CD8-positive, alpha-beta memory T cell (primary cell): Measurements from ENCODE around the gene MRGPRF. TPM values are rescaled to one million over a fixed set of nuclear protein-coding genes. Genes with fewer than 3 reads are reported as not detected.

Experiments
- CTCF ChIA-PET: fragments of 350-600 bp; sonication (Branson Sonifier 250); formaldehyde crosslinking; loops from one replicate; lab custom pipeline; 2021; ENCODE audit warnings: antibody characterized with exemption; lab: Charles Lee
- POLR2A ChIA-PET: fragments of 350-600 bp; sonication (Branson Sonifier 250); formaldehyde crosslinking; loops from one replicate; lab custom pipeline; 2021; ENCODE audit warnings: antibody characterized with exemption; lab: Charles Lee
- DNase-seq, 5 donors: peaks; one replicate each; pipeline versions ENCODE4 v3.0.0 to v3.0.0-alpha.2; 2020 to 2022; ENCODE audit warnings: mixed read lengths in 1 of 5
- H3K27ac ChIP-seq: one replicate; pipeline ENCODE4 v1.7.0; 2013; ENCODE audit warnings: low read depth, mild to moderate bottlenecking, low read length, moderate library complexity
- H3K27me3 ChIP-seq: 2 replicates; pipeline ENCODE4 v1.7.0; 2013; ENCODE audit warnings: low read length, mild to moderate bottlenecking; ENCODE audit not compliant: insufficient read depth, poor library complexity, severe bottlenecking
- H3K36me3 ChIP-seq: 2 replicates; pipeline ENCODE4 v1.7.0; 2013; ENCODE audit warnings: mild to moderate bottlenecking, low read length, moderate library complexity; ENCODE audit not compliant: insufficient read depth
- H3K4me1 ChIP-seq: 2 replicates; pipeline ENCODE4 v1.7.0; 2013; ENCODE audit warnings: mild to moderate bottlenecking, low read length, moderate library complexity; ENCODE audit not compliant: insufficient read depth
- H3K4me3 ChIP-seq: 2 replicates; pipeline ENCODE4 v1.7.0; 2013; ENCODE audit warnings: mild to moderate bottlenecking, low read length
- H3K9me3 ChIP-seq: 2 replicates; pipeline ENCODE4 v1.7.0; 2013; ENCODE audit warnings: mild to moderate bottlenecking, low read length
- H3K27ac Mint-ChIP-seq, 8 donors: one replicate each; pipeline ENCODE4 v1.8.0; 2020 to 2021; ENCODE audit warnings: mixed read lengths in 8 of 8, mild to moderate bottlenecking in 6 of 8, inconsistent platforms in 3 of 8, moderate library complexity in 3 of 8
- H3K27me3 Mint-ChIP-seq, 2 donors: one replicate each; pipeline ENCODE4 v1.8.0; 2020 to 2021; ENCODE audit warnings: mixed read lengths in 2 of 2, mild to moderate bottlenecking in 1 of 2, moderate library complexity in 1 of 2
- H3K36me3 Mint-ChIP-seq, 3 donors: one replicate each; pipeline ENCODE4 v1.8.0; 2020 to 2021; ENCODE audit warnings: mixed read lengths in 3 of 3, inconsistent platforms in 1 of 3, mild to moderate bottlenecking in 1 of 3
- H3K4me1 Mint-ChIP-seq, 3 donors: one replicate each; pipeline ENCODE4 v1.8.0; 2020 to 2021; ENCODE audit warnings: mixed read lengths in 3 of 3, inconsistent platforms in 1 of 3, mild to moderate bottlenecking in 1 of 3
- H3K4me3 Mint-ChIP-seq, 7 donors: one replicate each; pipeline ENCODE4 v1.8.0; 2020 to 2021; ENCODE audit warnings: mixed read lengths in 7 of 7, mild to moderate bottlenecking in 6 of 7, moderate library complexity in 4 of 7, inconsistent platforms in 2 of 7
- H3K9me3 Mint-ChIP-seq, 5 donors: one replicate each; pipeline ENCODE4 v1.8.0; 2020 to 2022; ENCODE audit warnings: mixed read lengths in 5 of 5, mild to moderate bottlenecking in 3 of 5, moderate library complexity in 2 of 5, inconsistent platforms in 1 of 5
- polyA plus RNA-seq: library from polyadenylated mRNA; unstranded; fragments of 300-500 nt; fragmentation: Illumina TruSeq; gene quantifications from one replicate; pipeline ENCODE4 v1.2.3, GENCODE V29; 2021
- total RNA-seq, 2 experiments: library from RNA; stranded (reverse); gene quantifications; one replicate each; pipeline ENCODE4 v1.2.3, GENCODE V29; 2021

The MRGPRF gene
- total and polyA plus RNA-seq, 3 experiments from 2014 or later, result not detected

DNA sequence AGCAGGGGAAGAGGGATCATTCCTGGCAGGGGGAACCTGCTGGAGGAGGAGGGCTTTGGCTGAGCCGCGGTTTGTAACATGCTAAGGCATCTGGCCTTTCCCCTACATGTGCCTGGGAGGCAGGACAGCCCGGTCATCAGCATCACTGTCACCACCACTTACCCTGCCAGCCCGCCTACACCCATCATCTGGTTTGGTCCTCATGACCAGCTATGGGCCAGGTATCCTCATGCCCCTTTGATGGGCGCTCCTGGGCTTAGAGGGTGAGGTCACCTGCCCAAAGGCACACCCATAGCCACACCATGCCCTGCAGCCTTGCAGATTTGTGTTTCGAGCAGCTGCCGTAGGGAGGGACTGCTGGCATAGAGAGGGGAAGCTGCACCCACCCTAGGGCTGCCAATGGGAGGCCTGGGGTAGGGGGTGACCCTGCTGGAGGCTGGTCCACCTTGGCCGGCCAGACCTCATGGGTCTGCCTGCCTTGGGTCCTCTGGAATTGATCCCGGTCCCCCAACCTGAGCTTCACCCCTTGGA is 2.6 kb downstream of the MRGPRF start:
- H3K27me3 ChIP-seq, result peaks cover 15% of the 10 kb centered on the region

GRCh38 chr11:69009441-69010211 is 3.4 kb downstream of the MRGPRF start:
- peaks cover 0 to 3% (median 0%) of the 10 kb centered on the region in 3 donors for H3K4me1 Mint-ChIP-seq

More for the DNA sequence above, 2.6 kb downstream of the MRGPRF start:
- POLR2A ChIA-PET, result no interaction called here
- Mint-ChIP-seq H3K36me3 (no peaks in the 10 kb centered on the region), H3K4me1 (peaks cover 0 to 3% (median 0%) of the 10 kb centered on the region in 3 donors), H3K4me3 (peak overlapping the region in 1 of 7 donors; percentile 70), H3K27me3 (peaks cover 13 to 30% of the 10 kb centered on the region in 2 donors), H3K9me3 (no peaks in the 10 kb centered on the region), H3K27ac (no peak overlapping the region)
- no peak for DNase-seq
- H3K4me3 ChIP-seq, result no peak overlapping the region
- no peaks in the 10 kb centered on the region for H3K9me3 ChIP-seq
- H3K36me3 ChIP-seq, result no peaks in the 10 kb centered on the region
- CTCF ChIA-PET, result interaction anchor here (0.7 kb wide), 1 partner anchor 37 kb away, joined by 3 read pairs; no protein-coding TSS in a partner anchor
- peaks cover 5% of the 10 kb centered on the region for H3K4me1 ChIP-seq
- no peak overlapping the region for H3K27ac ChIP-seq

DNA sequence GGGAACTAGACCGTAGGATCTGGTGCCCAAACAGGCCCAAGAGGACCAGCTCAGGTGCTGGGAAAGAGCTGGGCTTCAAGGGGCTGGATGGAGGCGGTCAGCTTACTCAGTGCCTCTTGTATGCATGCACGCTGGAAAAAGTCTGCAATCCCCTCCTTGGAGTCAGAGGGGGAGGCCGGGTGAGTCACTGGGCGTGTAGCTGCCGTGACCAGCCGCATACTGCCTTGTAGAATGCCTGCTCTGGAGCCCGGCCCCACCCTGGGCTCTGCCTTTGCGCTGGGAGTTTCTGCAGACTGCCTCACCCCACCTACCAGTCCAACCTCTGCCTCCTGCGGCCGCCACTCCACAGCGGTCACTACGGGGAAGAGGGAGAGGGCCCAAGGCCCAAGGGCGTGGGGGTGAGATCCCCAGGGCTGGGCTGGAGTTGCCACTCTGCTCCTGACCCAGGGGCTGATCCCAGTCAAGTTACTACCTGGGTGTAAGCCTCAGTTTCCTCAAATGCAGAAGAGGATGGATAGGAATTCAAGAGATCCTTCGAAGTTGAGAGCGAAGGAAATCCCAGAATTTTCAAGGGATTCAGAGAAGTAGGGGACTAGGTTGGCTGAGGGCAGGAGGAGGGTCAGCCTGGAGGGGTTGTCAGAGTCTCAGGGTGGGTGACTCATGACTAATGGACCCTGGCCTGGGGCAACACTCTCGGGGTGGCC is 4.2 kb downstream of the MRGPRF start:
- H3K27me3 ChIP-seq, result peaks cover 15% of the 10 kb centered on the region
- H3K4me1 Mint-ChIP-seq, result peaks cover 0 to 3% (median 0%) of the 10 kb centered on the region in 3 donors
- CTCF ChIA-PET, result no interaction called here

More at GRCh38 chr11:69009441-69010211, 3.4 kb downstream of the MRGPRF start:
- no peaks in the 10 kb centered on the region for H3K36me3 Mint-ChIP-seq
- Histone ChIP-seq H3K9me3 (no peaks in the 10 kb centered on the region), H3K27me3 (peaks cover 15% of the 10 kb centered on the region), H3K4me3 (no peak overlapping the region), H3K36me3 (no peaks in the 10 kb centered on the region), H3K27ac (no peak overlapping the region), H3K4me1 (peaks cover 5% of the 10 kb centered on the region)
- ChIA-PET POLR2A (no interaction called here), CTCF (no interaction called here)
- H3K4me3 Mint-ChIP-seq, result no peak overlapping the region
- peaks cover 11 to 30% of the 10 kb centered on the region in 2 donors for H3K27me3 Mint-ChIP-seq
- H3K27ac Mint-ChIP-seq, result no peak overlapping the region
- no peak for DNase-seq
- H3K9me3 Mint-ChIP-seq, result no peaks in the 10 kb centered on the region

GRCh38 chr11:69007975-69008381 is 5.1 kb downstream of the MRGPRF start:
- H3K4me3 Mint-ChIP-seq, result no peak overlapping the region
- CTCF ChIA-PET, result no interaction called here
- no peak overlapping the region for H3K27ac Mint-ChIP-seq
- Histone ChIP-seq H3K27me3 (peaks cover 9% of the 10 kb centered on the region), H3K4me1 (no peaks in the 10 kb centered on the region), H3K4me3 (no peak overlapping the region), H3K27ac (no peak overlapping the region), H3K9me3 (no peaks in the 10 kb centered on the region), H3K36me3 (no peaks in the 10 kb centered on the region)
- H3K4me1 Mint-ChIP-seq, result peaks cover 0 to 3% (median 0%) of the 10 kb centered on the region in 3 donors
- no peaks in the 10 kb centered on the region for H3K9me3 Mint-ChIP-seq
- peaks cover 9 to 33% of the 10 kb centered on the region in 2 donors for H3K27me3 Mint-ChIP-seq
- POLR2A ChIA-PET, result no interaction called here
- DNase-seq, result no peak
- no peaks in the 10 kb centered on the region for H3K36me3 Mint-ChIP-seq

More for the DNA sequence above, 4.2 kb downstream of the MRGPRF start:
- Mint-ChIP-seq H3K27ac (no peak overlapping the region), H3K36me3 (no peaks in the 10 kb centered on the region), H3K27me3 (peaks cover 9 to 30% of the 10 kb centered on the region in 2 donors), H3K9me3 (no peaks in the 10 kb centered on the region), H3K4me3 (no peak overlapping the region)
- no peaks in the 10 kb centered on the region for H3K36me3 ChIP-seq
- no peak for DNase-seq
- POLR2A ChIA-PET, result no interaction called here
- peaks cover 5% of the 10 kb centered on the region for H3K4me1 ChIP-seq
- H3K4me3 ChIP-seq, result no peak overlapping the region
- no peaks in the 10 kb centered on the region for H3K9me3 ChIP-seq
- no peak overlapping the region for H3K27ac ChIP-seq

- Mint-ChIP-seq H3K4me1 (peaks cover 0 to 3% (median 0%) of the 10 kb centered on the region in 3 donors), H3K27me3 (peaks cover 8 to 28% of the 10 kb centered on the region in 2 donors), H3K9me3 (no peaks in the 10 kb centered on the region), H3K27ac (no peak overlapping the region), H3K4me3 (no peak overlapping the region), H3K36me3 (no peaks in the 10 kb centered on the region)
- Histone ChIP-seq H3K27me3 (peaks cover 5% of the 10 kb centered on the region), H3K9me3 (no peaks in the 10 kb centered on the region), H3K27ac (no peak overlapping the region), H3K36me3 (no peaks in the 10 kb centered on the region), H3K4me3 (no peak overlapping the region), H3K4me1 (no peaks in the 10 kb centered on the region)
- ChIA-PET POLR2A (no interaction called here), CTCF (no interaction called here)
- no peak for DNase-seq
Observed at GRCh38 chr11:69006816-69007215, 6.2 kb downstream of the MRGPRF start.

DNA sequence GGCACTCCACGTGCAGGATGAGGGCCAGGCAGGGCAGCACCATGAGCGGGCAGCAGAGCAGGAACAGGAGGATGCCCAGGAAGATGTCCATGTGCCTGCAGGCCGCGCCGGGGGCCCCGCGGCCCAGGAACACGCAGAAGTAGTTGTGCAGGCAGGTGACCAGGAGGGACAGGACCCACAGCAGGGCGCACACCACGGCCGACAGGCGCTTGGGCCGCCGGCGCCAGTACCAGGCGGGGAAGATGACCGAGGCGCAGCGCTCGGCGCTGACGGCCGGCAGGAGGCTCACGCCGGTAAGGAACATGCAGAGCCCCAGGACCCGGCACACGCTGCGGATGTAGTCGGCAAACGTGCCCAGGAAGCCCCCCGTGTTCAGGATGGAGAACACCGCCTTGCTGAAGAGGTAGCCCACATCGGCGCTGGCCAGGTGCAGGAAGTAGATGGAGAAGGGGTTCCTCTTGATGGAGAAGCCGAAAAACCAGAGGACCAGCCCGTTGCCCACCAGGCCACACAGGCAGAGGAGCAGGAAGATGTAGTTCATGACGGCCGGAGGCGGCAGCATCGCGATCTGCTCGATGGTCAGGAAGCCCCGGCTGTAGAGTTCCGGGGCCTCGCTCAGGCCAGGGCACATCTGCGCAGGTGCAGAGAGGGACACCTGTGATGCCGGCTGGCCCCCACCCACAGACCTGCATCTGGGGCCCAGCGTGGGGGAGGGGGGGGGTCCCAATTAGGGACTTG is 7.2 kb downstream of the MRGPRF start:
- Histone ChIP-seq H3K4me3 (no peak overlapping the region), H3K27me3 (no peaks in the 10 kb centered on the region), H3K27ac (no peak overlapping the region), H3K9me3 (no peaks in the 10 kb centered on the region), H3K4me1 (no peaks in the 10 kb centered on the region), H3K36me3 (no peaks in the 10 kb centered on the region)
- ChIA-PET CTCF (no interaction called here), POLR2A (no interaction called here)
- Mint-ChIP-seq H3K36me3 (no peaks in the 10 kb centered on the region), H3K4me1 (no peaks in the 10 kb centered on the region), H3K27me3 (peaks cover 5 to 22% of the 10 kb centered on the region in 2 donors), H3K9me3 (no peaks in the 10 kb centered on the region), H3K4me3 (no peak overlapping the region), H3K27ac (no peak overlapping the region)
- DNase-seq, result no peak

DNA sequence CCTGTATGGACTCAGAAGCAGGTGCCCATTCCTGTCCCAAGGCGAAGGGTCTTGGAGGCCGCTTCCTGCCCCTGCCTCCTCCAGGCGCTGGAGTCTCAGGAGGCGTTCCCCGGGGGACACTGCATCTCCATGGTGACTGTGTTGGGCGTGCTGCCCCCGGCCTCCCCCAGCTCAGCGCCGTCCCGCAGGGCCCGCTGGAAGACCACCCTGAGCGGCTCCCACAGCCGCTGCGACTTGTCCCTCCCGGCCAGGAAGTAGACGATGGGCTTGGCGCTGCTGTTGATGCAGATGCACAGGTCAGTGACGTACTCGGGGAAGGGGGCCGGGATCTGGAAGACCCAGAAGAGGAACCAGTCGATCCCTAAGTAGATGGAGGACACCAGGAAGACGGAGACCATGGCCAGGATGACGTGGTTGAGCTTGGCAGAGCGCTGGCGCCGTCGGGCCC is 7.8 kb downstream of the MRGPRF start:
- no peak overlapping the region for H3K27ac ChIP-seq
- no peak overlapping the region for H3K27ac Mint-ChIP-seq
- H3K27me3 Mint-ChIP-seq, result peaks cover 8 to 19% of the 10 kb centered on the region in 2 donors
- ChIA-PET POLR2A (no interaction called here), CTCF (no interaction called here)
- no peaks in the 10 kb centered on the region for H3K9me3 ChIP-seq
- no peak overlapping the region for H3K4me3 Mint-ChIP-seq
- H3K36me3 Mint-ChIP-seq, result no peaks in the 10 kb centered on the region
- no peaks in the 10 kb centered on the region for H3K27me3 ChIP-seq
- H3K9me3 Mint-ChIP-seq, result no peaks in the 10 kb centered on the region
- DNase-seq, result no peak
- no peaks in the 10 kb centered on the region for H3K4me1 ChIP-seq
- H3K4me3 ChIP-seq, result no peak overlapping the region
- H3K36me3 ChIP-seq, result no peaks in the 10 kb centered on the region
- H3K4me1 Mint-ChIP-seq, result no peaks in the 10 kb centered on the region
